Endodermal cell (in vitro differentiated cells): ENCODE data around the gene ST6GAL1. TPM values are rescaled to one million over a fixed set of nuclear protein-coding genes. Genes with fewer than 3 reads are reported as not detected.

Experiments
- DNase-seq: peaks from one replicate; pipeline ENCODE4 v3.0.0-alpha.2; 2017
- H3K27ac ChIP-seq: 2 replicates; pipeline ENCODE4 v1.5.1; 2013; ENCODE audit warnings: mild to moderate bottlenecking, low read depth, low read length, moderate library complexity
- H3K27me3 ChIP-seq: 2 replicates; pipeline ENCODE4 v1.6.1; 2013; ENCODE audit warnings: mild to moderate bottlenecking, low read length, moderate library complexity; ENCODE audit not compliant: insufficient read depth, control insufficient read depth, poor library complexity, severe bottlenecking
- H3K36me3 ChIP-seq: 2 replicates; pipeline ENCODE4 v1.7.0; 2013; ENCODE audit warnings: mild to moderate bottlenecking, low read length, moderate library complexity; ENCODE audit not compliant: control insufficient read depth, insufficient read depth
- H3K4me1 ChIP-seq: one replicate; pipeline ENCODE4 v1.7.0; 2013; ENCODE audit warnings: low read length; ENCODE audit not compliant: control insufficient read depth, insufficient read depth
- H3K4me3 ChIP-seq: 2 replicates; pipeline ENCODE4 v1.5.1; 2013; ENCODE audit warnings: mild to moderate bottlenecking, low read length, moderate library complexity
- H3K9ac ChIP-seq: 2 replicates; pipeline ENCODE4 v1.6.1; 2013; ENCODE audit warnings: mild to moderate bottlenecking, low read length, moderate library complexity; ENCODE audit not compliant: poor library complexity, severe bottlenecking; ENCODE audit errors: extremely low read depth
- H3K9me3 ChIP-seq: 2 replicates; pipeline ENCODE4 v1.6.1; 2013; ENCODE audit warnings: mild to moderate bottlenecking, low read length, moderate library complexity; ENCODE audit not compliant: control insufficient read depth
- H3K27ac Mint-ChIP-seq: 2 replicates; pipeline ENCODE4 v1.8.0; 2020; ENCODE audit warnings: mixed read lengths
- H3K27me3 Mint-ChIP-seq: 2 replicates; pipeline ENCODE4 v1.8.0; 2021; ENCODE audit warnings: mild to moderate bottlenecking, mixed read lengths; ENCODE audit not compliant: insufficient read depth
- H3K36me3 Mint-ChIP-seq: 2 replicates; pipeline ENCODE4 v1.8.0; 2020; ENCODE audit warnings: low read depth, mixed read lengths
- H3K4me1 Mint-ChIP-seq: 2 replicates; pipeline ENCODE4 v1.8.0; 2020; ENCODE audit warnings: mixed read lengths
- H3K4me3 Mint-ChIP-seq: 2 replicates; pipeline ENCODE4 v1.8.0; 2020; ENCODE audit warnings: mild to moderate bottlenecking, moderate library complexity, mixed read lengths
- H3K9me3 Mint-ChIP-seq: 2 replicates; pipeline ENCODE4 v1.8.0; 2020; ENCODE audit warnings: mild to moderate bottlenecking, mixed read lengths
- WGBS, 2 experiments: methylation state at CpG; one replicate each; pipeline versions ENCODE4 v1.1.5 to v1.1.7; 2013; ENCODE audit warnings: missing lambda C conversion rate in 2 of 2, mixed read lengths in 1 of 2; ENCODE audit not compliant: insufficient coverage in 1 of 2, insufficient read length in 1 of 2; 5-methylcytosine and 5-hydroxymethylcytosine counted together
- total RNA-seq, 2 donors: library from RNA; stranded (reverse); fragmentation: NEBNext Ultra II Directional in 1 of 2; extraction: Animal tissue kit (Norgen Biotek cat#: 25700) in 1 of 2; gene quantifications; 2 replicates in 1 of 2; 3 replicates in 1 of 2; pipeline ENCODE4 v1.2.1, GENCODE V29; 2021
- TF ChIP-seq, protein P1 (sequence below): fragments of 200-600 bp; sonication (generic); conservative IDR thresholded peaks from 2 replicates; pipeline ENCODE4 v1.5.0; 2021; ENCODE audit warnings: antibody characterized with exemption, mild to moderate bottlenecking

Gene ST6GAL1
- total RNA-seq, 2 donors from 2014 or later, result 79.3 to 82.4 TPM

DNA sequence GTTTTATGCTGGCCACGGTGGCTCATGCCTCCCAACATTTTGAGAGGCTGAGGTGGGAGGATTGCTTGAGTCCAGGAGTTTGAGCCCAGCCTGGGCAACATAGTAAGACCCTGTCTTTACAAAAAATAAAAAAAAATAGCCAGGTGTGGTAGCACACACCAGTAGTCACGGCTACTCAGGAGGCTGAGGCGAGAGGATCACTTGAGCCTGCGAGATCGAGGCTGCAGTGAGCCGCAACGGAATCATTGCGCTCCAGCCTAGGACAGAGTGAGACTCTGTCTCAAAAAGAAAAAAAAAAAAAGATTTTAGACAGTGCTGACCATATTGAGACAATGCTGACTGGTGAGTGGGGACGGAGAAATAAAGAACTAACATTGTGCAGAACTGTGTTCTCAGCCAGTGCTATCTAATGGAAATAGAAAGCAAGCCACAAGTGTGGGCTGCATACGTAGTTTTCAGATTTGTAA is 67.2 kb downstream of the ST6GAL1 start:
- Mint-ChIP-seq H3K4me3 (no peak overlapping the region), H3K27ac (no peak overlapping the region), H3K36me3 (peaks cover 24% of the 10 kb centered on the region), H3K4me1 (peaks cover 21% of the 10 kb centered on the region), H3K27me3 (no peaks in the 10 kb centered on the region), H3K9me3 (no peaks in the 10 kb centered on the region)
- H3K4me3 ChIP-seq, result no peak overlapping the region
- H3K4me1 ChIP-seq, result no peaks in the 10 kb centered on the region
- no peak for DNase-seq
- H3K36me3 ChIP-seq, result peaks cover 26% of the 10 kb centered on the region
- H3K9me3 ChIP-seq, result peaks cover 1% of the 10 kb centered on the region
- WGBS, 2 experiments, result 94 to 96% methylated on average over 10 of the region's 10 CpGs
- no peaks in the 10 kb centered on the region for H3K27me3 ChIP-seq
- TF ChIP-seq, protein P1, sequence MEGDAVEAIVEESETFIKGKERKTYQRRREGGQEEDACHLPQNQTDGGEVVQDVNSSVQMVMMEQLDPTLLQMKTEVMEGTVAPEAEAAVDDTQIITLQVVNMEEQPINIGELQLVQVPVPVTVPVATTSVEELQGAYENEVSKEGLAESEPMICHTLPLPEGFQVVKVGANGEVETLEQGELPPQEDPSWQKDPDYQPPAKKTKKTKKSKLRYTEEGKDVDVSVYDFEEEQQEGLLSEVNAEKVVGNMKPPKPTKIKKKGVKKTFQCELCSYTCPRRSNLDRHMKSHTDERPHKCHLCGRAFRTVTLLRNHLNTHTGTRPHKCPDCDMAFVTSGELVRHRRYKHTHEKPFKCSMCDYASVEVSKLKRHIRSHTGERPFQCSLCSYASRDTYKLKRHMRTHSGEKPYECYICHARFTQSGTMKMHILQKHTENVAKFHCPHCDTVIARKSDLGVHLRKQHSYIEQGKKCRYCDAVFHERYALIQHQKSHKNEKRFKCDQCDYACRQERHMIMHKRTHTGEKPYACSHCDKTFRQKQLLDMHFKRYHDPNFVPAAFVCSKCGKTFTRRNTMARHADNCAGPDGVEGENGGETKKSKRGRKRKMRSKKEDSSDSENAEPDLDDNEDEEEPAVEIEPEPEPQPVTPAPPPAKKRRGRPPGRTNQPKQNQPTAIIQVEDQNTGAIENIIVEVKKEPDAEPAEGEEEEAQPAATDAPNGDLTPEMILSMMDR, result no peak
- no peak overlapping the region for H3K9ac ChIP-seq
- no peak overlapping the region for H3K27ac ChIP-seq

GRCh38 chr3:186998937-186999368 is 68.6 kb downstream of the ST6GAL1 start:
- Histone ChIP-seq H3K9ac (no peak overlapping the region), H3K36me3 (peaks cover 30% of the 10 kb centered on the region), H3K9me3 (peaks cover 16% of the 10 kb centered on the region), H3K4me3 (no peak overlapping the region), H3K27ac (peak overlapping the region; percentile 51), H3K4me1 (no peaks in the 10 kb centered on the region), H3K27me3 (no peaks in the 10 kb centered on the region)
- H3K4me3 Mint-ChIP-seq, result no peak overlapping the region
- H3K4me1 Mint-ChIP-seq, result peaks cover 21% of the 10 kb centered on the region
- H3K36me3 Mint-ChIP-seq, result peaks cover 36% of the 10 kb centered on the region
- peak; percentile 92 for DNase-seq
- H3K9me3 Mint-ChIP-seq, result peaks cover 4% of the 10 kb centered on the region
- peak overlapping the region; percentile 64 for H3K27ac Mint-ChIP-seq
- TF ChIP-seq, protein P1, result no peak
- 42% methylated on average over 8 to 9 of the region's 9 CpGs for WGBS, 2 experiments
- no peaks in the 10 kb centered on the region for H3K27me3 Mint-ChIP-seq

- no peak overlapping the region for H3K4me3 Mint-ChIP-seq
- 90 to 100% methylated on average over 4 of the region's 4 CpGs for WGBS, 2 experiments
These were observed 70.4 kb downstream of the ST6GAL1 start for GRCh38 chr3:187000711-187001151.

More at GRCh38 chr3:187000711-187001151, 70.4 kb downstream of the ST6GAL1 start:
- H3K27ac Mint-ChIP-seq, result peak overlapping the region; percentile 15
- H3K36me3 Mint-ChIP-seq, result peaks cover 48% of the 10 kb centered on the region
- Histone ChIP-seq H3K36me3 (peaks cover 30% of the 10 kb centered on the region), H3K27ac (no peak overlapping the region), H3K9me3 (peaks cover 16% of the 10 kb centered on the region), H3K9ac (no peak overlapping the region), H3K4me1 (no peaks in the 10 kb centered on the region), H3K27me3 (no peaks in the 10 kb centered on the region), H3K4me3 (no peak overlapping the region)
- H3K27me3 Mint-ChIP-seq, result no peaks in the 10 kb centered on the region
- DNase-seq, result no peak
- H3K9me3 Mint-ChIP-seq, result peaks cover 6% of the 10 kb centered on the region
- TF ChIP-seq, protein P1, result no peak
- H3K4me1 Mint-ChIP-seq, result peaks cover 23% of the 10 kb centered on the region
